HG02610 (cell line): ENCODE measurements around the gene IFRD2.

Experiments
- ATAC-seq: cut with Tn5 transposase; IDR thresholded peaks from one replicate; pipeline ENCODE4 v1.9.1; 2021; ENCODE audit warnings: mild to moderate bottlenecking, moderate library complexity; ENCODE audit not compliant: unreplicated experiment

Gene IFRD2

GRCh38 chr3:50303013-50303815 lies 11.0 kb upstream of the IFRD2 start, which contains the start of gene HYAL1:
Gene HYAL1, minus strand, starts transcription at chr3:50303574. Its CDS starts 618 bp downstream, at chr3:50302956.
- no peak for ATAC-seq

- ATAC-seq: no peak
Measured at GRCh38 chr3:50302095-50303012, 10.1 kb upstream of the IFRD2 start.

GRCh38 chr3:50300681-50301254 lies 8.5 kb upstream of the IFRD2 start:
- no peak for ATAC-seq

- no peak for ATAC-seq
Measured at GRCh38 chr3:50299929-50300680, 7.9 kb upstream of the IFRD2 start.

- no peak for ATAC-seq
Measured at GRCh38 chr3:50299638-50299928, 7.4 kb upstream of the IFRD2 start.

- peak; percentile 86 for ATAC-seq
Measured at GRCh38 chr3:50298836-50299637, 6.8 kb upstream of the IFRD2 start, which contains the start of the genes HYAL3 and NAA80. Gene HYAL3, minus strand, starts transcription at chr3:50299405. Its CDS starts 3,803 bp downstream, at chr3:50295602. Gene NAA80, minus strand, starts transcription at chr3:50299405. Its CDS starts 1,942 bp downstream, at chr3:50297463.

GRCh38 chr3:50297896-50298725 lies 5.9 kb upstream of the IFRD2 start:
- no peak for ATAC-seq

GRCh38 chr3:50297384-50297775 lies 5.2 kb upstream of the IFRD2 start:
- ATAC-seq: no peak

- no peak for ATAC-seq
Measured at GRCh38 chr3:50296721-50297383, 4.6 kb upstream of the IFRD2 start.

- ATAC-seq: no peak
Measured at GRCh38 chr3:50295553-50296431, 3.6 kb upstream of the IFRD2 start.

GRCh38 chr3:50294492-50295403 lies 2.5 kb upstream of the IFRD2 start:
- ATAC-seq: no peak

GRCh38 chr3:50294089-50294488 lies 1.9 kb upstream of the IFRD2 start:
- no peak for ATAC-seq

- ATAC-seq: no peak
Measured at GRCh38 chr3:50293079-50293801, 1.0 kb upstream of the IFRD2 start.

GRCh38 chr3:50290161-50290641 lies 2.0 kb downstream of the IFRD2 start:
- no peak for ATAC-seq

- ATAC-seq: no peak
Measured at GRCh38 chr3:50289130-50289529, 3.1 kb downstream of the IFRD2 start.
